Liver (tissue), 3 donors: ENCODE data around the gene PISD.

Experiments
- ATF3 ChIP-seq: IDR thresholded peaks from 2 replicates; pipeline ENCODE4 v1.6.1; 2016; ENCODE audit warnings: antibody characterized with exemption
- CTCF ChIP-seq: fragments of 150-350 bp; IDR thresholded peaks from 2 replicates; pipeline ENCODE4 v1.5.1; 2017; ENCODE audit warnings: improper control_type of control experiment, low read depth, low read length; ENCODE audit not compliant: missing input control
- EGR1 ChIP-seq, 2 donors: IDR thresholded peaks; 2 replicates each; pipeline ENCODE4 v1.6.1; 2016 to 2018; ENCODE audit warnings: antibody characterized with exemption in 2 of 2, low read depth in 2 of 2
- HNF4A ChIP-seq, 2 donors: conservative IDR thresholded peaks; 2 replicates each; pipeline ENCODE4 v1.6.1; 2016; ENCODE audit warnings: antibody characterized with exemption in 2 of 2, mild to moderate bottlenecking in 2 of 2
- HNF4G ChIP-seq: IDR thresholded peaks from 2 replicates; pipeline ENCODE4 v1.6.1; 2016; ENCODE audit warnings: antibody characterized with exemption
- JUND ChIP-seq, 2 donors: IDR thresholded peaks; 2 replicates each; pipeline ENCODE4 v1.6.1; 2016; ENCODE audit warnings: antibody characterized with exemption in 2 of 2
- MAX ChIP-seq: IDR thresholded peaks from 2 replicates; pipeline ENCODE4 v1.6.1; 2016; ENCODE audit warnings: antibody characterized with exemption
- RAD21 ChIP-seq, 2 donors: IDR thresholded peaks; 2 replicates each; pipeline ENCODE4 v1.6.1; 2016; ENCODE audit warnings: antibody characterized with exemption in 2 of 2, mild to moderate bottlenecking in 2 of 2
- REST ChIP-seq: IDR thresholded peaks from 2 replicates; pipeline ENCODE4 v1.6.1; 2016; ENCODE audit warnings: antibody characterized with exemption, mild to moderate bottlenecking
- SP1 ChIP-seq: IDR thresholded peaks from 2 replicates; pipeline ENCODE4 v1.6.1; 2018; ENCODE audit warnings: antibody characterized with exemption, mild to moderate bottlenecking
- TAF1 ChIP-seq: conservative IDR thresholded peaks from 2 replicates; pipeline ENCODE4 v1.6.1; 2016; ENCODE audit warnings: antibody characterized with exemption, mild to moderate bottlenecking
- YY1 ChIP-seq: IDR thresholded peaks from 2 replicates; pipeline ENCODE4 v1.6.1; 2016; ENCODE audit warnings: antibody characterized with exemption, mild to moderate bottlenecking
- ZBTB33 ChIP-seq: IDR thresholded peaks from 2 replicates; pipeline ENCODE4 v1.6.1; 2016; ENCODE audit warnings: antibody characterized with exemption
- donor health status: healthy.
- donor health status: healthy.

GRCh38 chr22:31618471-31619176 lies 43.4 kb downstream of the PISD start:
- TF ChIP-seq RAD21 (IDR thresholded peaks at IDR 0.05) (no peak), CTCF (no peak), MAX (no peak), JUND (IDR thresholded peaks at IDR 0.05) (no peak), ZBTB33 (no peak), HNF4A (conservative IDR thresholded peaks at IDR 0.05) (no peak), REST (no peak), ATF3 (no peak), EGR1 (IDR thresholded peaks at IDR 0.05; ENCODE audit: low read depth in 2 of 2) (no peak), TAF1 (no peak), HNF4G (no peak), SP1 (no peak), YY1 (no peak)
